ENCODE results near the gene SH3BGRL2. TPM values are rescaled to one million over a fixed set of nuclear protein-coding genes. Genes with fewer than 3 reads are reported as not detected.
"Not testable (repeated sequence)": the region's sequence is repeated elsewhere in the genome, so short reads cannot be mapped to it uniquely, and the experiment has no call there.

The SH3BGRL2 gene
- total RNA-seq, 1 donor from 2014 or later: 21.2 TPM

DNA sequence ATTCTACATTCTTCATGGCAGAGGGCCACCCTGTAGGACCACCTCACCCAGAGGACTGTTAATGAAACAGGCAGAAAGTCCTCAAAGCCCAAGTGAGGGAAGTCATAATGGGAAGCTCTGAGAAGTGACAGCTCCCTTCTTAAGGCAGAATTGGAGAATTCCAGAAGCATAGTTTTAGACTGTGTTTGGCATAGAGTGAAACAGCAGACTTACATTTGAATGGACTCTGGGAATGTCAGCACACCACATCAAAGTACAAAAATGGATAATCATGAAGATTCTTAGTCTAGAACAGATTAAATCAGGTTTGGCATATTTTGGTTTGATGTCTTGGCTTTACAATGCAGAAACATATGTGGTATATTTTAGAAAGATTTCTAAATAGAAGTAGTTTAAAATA, 17.9 kb downstream of the SH3BGRL2 start:
- no peak for DNase-seq

GRCh38 chr6:79650950-79651349, 19.8 kb downstream of the SH3BGRL2 start:
- DNase-seq: no peak

DNA sequence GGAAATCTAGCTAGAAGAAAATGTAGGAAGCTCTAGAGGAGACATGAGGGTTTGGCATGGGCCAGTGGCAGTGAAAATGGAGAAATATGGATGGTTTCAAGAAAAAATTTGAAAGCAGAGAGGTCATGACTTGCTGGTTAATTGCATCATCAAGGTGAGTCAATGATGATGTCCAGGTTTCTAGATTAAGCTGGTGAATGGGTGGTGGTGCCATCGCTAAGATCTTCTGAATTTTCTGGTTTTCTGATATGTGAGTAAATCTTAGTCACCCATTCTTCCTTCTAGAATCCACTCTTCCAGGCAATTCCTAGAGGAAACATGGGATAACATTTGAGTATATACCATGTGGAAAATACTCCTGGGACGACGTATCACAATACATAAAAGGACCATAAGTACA, 25.0 kb downstream of the SH3BGRL2 start:
- no peak for DNase-seq

- DNase-seq: no peak
Observed at GRCh38 chr6:79657238-79657637, 26.1 kb downstream of the SH3BGRL2 start.

- DNase-seq: not testable (repeated sequence)
Observed at GRCh38 chr6:79663655-79664054, 32.5 kb downstream of the SH3BGRL2 start.

- no peak for DNase-seq
Observed at GRCh38 chr6:79665725-79666551, 34.8 kb downstream of the SH3BGRL2 start.

DNA sequence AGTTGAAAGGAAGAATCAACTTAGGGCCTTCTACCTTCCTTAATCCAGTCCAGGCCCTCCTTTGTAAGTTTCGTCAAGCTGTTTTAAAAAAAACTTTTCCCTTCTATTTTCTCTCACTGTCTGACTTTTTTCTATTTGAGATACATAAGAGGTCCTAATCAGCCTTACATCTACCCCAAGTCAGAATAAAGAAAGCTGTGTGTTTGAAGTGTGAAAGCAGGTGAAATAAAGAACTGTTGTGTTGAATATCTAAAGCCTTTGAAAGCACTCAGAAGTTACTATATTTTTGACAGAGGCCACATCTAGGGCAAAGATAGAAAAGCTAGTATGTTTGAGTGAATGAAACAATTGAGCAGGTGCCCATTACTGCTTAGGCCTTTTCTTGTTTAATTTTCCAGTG, 35.5 kb downstream of the SH3BGRL2 start:
- no peak for DNase-seq

DNA sequence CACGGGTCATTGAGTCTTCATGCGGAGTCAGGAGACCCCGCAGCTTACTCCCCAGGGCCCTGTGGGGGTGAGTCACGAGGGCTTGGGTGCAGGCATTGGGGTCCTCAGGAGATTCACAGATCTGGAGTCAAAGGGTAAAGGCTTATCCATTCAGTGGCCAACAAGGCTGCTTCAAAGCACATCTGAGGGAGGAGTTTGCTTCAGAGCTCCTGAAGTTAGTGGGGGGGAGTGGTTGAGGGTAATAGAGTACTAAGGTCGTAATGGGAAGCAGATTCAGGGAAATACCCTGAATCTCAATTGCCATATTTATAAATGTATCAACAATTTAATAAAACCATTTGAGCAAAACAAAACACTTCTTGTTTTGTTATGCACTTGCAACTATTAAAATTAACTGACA, 37.3 kb downstream of the SH3BGRL2 start:
- no peak for DNase-seq

- DNase-seq: no peak
Observed at GRCh38 chr6:79669766-79670165, 38.6 kb downstream of the SH3BGRL2 start.

DNA sequence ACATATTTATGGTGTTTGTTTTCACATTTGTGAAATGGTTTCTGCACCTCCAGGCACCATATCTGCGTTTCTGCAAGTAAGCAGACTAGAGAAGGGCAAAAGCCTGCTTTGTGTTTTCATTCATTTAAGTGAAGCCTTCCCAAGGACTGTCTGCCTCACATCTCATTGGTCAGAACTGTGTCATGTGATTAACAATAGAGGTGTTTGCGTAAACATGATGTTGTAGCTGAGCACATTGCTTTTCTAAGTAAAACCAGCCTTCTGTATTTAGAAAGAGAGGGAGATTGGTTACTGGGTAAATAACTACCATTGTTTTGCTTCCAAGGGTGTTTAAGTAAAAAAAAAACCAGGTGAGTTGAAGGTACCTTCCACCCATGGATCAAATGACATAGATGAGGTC, 39.7 kb downstream of the SH3BGRL2 start:
- DNase-seq: no peak

DNA sequence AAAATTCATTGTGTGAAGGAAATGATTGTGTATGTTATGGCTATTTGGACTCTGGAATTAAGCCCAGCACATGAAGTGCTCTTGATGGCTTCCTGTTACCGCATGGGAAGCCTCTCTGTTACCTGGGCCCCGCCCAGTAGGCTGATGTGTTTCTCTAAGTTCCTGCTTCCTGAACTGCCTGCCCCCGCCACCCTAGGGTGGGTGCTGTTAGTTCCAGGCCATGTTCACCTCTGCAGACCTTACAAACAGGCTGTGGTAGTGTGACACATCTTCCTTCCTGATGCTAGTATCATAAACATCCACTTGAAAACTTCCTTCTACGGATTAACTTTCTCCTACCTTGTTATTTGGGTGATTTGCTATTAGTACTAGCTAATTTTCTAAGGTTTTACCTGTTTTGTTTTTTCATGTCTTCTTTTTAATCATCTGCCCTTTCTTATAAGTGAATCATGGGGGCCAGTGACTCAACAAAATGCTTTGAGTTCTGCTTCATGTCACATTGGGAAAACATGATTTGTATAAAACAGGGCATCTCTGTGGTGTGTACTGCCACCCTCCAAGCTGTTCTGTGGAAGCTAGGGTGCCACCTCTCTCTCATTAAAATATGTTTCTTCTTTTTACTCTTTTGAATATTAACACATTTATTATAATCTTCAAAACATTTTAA, 40.6 kb downstream of the SH3BGRL2 start:
- DNase-seq: no peak

DNA sequence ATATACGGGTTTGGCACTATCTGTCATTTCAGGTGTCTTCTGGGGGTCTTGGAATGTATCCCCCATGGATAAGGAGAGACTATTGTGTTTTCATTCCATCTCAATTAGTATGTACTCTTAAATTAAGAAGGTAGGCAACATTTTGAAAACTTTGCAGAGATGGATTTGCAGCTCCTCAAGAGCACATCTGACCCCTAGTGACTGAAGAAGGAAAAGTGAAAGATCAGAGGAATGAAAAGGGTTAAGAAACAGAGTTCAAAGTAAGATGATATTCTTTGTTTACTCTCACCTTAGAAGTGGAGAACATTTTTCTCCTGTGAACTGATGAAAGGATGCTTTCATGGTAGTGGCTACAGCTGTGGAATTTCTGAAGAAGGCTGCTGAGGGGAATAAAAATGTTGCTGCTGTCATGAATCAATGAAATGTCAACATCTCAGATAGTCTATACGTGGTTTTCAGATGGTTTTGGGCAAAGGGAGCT, 41.5 kb downstream of the SH3BGRL2 start:
- no peak for DNase-seq

DNA sequence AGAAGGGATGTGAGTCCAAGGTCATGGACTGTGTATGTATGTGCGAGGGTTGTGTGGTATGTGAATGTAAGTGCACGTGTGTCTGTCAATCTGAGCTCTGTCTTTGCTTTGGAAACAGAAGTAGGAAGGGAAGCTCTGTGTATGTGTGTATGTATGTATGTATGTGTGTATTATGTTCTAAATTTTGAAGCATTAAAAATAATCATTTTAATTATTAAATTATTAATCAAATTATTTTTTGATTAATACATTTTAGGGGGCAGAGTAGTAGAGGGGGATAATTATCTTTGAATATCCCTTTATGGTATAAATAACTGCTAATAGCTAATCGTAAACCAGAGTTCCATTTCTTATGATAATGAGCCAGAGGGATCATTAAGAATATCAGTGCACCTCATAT, 42.8 kb downstream of the SH3BGRL2 start:
- no peak for DNase-seq

DNA sequence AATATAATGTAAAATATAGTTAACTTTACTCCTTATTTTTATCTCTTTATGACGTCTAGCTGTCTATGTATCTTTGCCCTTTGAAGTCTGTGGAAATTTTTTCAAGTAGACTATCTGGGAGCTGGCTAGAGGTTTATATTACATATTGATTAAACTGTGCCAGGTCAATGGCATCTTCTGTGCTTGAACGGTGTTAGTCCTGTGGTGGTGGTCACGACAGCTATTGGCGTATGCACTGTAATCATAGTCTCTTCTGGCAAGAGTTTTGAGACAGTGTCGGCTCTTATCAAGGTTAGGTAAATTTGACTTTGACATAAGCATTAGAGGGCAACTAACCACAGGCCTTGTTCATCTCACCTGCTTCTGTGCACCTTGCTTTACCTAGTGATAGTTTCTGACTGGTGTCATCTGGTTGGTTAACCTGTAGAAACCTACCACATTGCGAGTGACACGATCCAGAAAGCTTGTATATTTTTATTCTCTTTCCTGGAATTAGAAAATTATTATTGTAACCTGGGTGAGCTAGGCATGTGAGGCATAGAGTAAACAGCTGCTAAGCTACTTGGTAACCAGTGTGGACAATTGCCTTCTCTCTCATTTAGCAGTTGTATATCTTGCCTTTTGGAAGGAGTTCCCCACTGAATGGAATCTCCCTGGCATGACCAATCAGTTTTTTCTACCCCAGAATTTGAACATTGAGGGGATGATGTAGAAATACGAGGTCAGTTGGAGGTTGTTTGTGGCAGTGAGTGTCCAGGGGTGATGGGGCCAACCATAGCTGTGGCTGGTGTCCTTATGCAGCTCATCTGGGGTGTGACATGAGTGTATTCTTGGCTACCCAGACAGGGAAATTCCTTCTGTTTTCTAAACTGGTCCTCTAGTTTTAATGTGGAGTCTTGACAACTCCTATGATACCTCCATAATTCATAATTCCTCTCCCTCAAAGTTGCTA, 45.9 kb downstream of the SH3BGRL2 start:
- no peak for DNase-seq

- not testable (repeated sequence) for DNase-seq
Observed at GRCh38 chr6:79682682-79683081, 51.6 kb downstream of the SH3BGRL2 start.

- DNase-seq: no peak
Observed at GRCh38 chr6:79684876-79685275, 53.7 kb downstream of the SH3BGRL2 start.

DNA sequence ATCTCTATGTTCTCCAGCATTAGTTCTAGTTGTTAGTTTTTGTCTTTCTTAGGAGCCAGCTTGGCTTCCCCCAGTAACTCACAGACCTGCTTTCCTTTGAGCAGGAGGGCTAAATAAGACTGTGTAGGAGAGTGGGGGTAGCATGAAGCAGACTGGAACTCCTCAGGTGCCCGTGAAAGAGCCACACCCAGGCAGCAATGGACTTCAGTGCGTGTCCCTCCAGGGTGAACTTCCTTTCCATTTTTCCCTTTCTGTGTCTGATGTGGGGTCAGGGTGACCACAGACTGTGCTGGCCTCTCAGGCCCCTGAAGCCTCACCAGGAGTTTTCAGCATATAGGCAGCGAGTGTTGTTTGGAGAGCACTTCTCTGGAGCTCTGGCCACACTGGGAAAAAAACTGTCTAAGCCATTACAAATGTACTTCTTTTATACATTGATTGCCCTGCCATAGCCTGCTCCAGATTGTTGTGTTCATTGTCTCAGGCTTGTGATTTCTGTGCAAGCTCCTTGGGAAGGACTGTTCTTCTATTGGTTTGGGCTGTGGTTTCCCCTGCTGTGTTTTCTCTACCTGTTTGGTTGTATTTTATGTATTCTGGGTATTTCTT, 55.7 kb downstream of the SH3BGRL2 start:
- no peak for DNase-seq

- no peak for DNase-seq
Observed at GRCh38 chr6:79687759-79688158, 56.6 kb downstream of the SH3BGRL2 start.

DNA sequence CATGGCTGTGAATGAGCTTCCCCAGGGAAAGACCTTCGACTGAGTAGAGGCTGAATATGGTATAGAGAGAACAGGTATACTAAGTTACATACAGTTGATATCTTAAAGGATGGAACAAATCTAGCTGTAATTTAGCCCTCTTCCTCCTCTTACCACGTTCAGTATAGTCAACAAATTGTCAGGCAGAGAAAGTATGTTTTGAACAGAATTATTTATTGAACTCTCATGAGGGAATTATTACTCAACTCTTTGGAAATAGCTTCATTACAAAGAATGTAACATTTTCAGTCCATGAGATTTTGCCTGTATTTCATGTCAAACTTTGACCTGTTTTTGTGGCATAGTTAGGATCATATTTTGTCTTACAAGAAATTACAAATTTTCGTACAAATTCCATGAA, 63.0 kb downstream of the SH3BGRL2 start:
- DNase-seq: no peak

DNA sequence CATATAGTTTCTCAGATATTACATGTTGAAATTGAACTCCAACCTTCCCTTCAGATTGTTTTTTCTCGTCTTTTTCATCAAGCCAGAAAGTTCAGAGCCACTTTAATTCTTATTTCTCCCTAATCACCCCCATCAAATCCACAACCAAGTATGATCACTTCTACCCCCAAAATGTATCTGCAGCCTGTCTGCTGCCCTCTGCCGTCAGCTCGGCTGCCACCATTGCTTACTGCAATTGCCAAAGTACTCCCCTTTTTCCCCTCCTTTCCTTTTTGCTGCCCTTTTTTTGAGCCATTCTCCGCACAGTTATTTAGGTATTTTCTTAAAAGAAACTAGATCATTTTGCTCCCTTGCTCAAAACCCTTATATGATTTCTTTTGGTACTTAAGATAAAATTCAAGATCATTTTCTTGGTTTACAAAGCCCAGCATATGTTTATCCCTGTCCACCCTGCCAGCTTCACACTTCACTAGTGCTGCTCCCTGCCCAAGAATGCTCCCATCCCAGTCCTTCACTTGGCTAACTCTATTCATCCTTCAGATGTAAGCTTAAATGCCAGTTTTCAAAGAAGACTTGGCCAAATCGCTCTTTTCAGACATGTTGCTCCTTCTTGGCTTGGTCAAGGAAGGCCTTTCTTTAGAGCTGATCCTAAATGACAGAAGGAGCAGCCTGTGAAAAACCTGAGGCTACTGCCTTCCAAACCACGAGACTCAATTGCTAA, 63.7 kb downstream of the SH3BGRL2 start:
- DNase-seq: no peak

DNA sequence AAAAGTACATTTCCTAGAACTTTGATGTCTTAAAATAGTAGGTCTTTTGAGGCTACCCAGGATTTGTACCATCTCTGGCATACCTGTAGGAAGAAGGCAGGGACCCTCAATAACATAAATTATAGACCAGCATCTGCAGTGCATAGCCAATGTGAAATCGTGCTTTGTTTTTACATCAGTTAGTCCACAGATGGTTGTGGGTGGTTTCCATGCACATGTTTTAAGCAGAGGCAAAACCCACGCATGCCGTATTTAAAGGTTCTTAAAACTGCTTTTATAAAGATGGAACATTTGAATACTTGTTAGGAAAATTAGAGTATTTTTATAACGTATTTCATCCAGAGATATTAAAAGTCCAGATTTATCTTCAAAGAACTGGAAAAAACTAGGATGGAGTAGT, 66.3 kb downstream of the SH3BGRL2 start:
- no peak for DNase-seq

- no peak for DNase-seq
Observed at GRCh38 chr6:79699606-79700005, 68.5 kb downstream of the SH3BGRL2 start.
